ENCODE results near the gene PSEN2. TPM values are rescaled to one million over a fixed set of nuclear protein-coding genes. Genes with fewer than 3 reads are reported as not detected.

PSEN2 gene
- total RNA-seq, 1 donor from 2014 or later, result 26.5 TPM

DNA sequence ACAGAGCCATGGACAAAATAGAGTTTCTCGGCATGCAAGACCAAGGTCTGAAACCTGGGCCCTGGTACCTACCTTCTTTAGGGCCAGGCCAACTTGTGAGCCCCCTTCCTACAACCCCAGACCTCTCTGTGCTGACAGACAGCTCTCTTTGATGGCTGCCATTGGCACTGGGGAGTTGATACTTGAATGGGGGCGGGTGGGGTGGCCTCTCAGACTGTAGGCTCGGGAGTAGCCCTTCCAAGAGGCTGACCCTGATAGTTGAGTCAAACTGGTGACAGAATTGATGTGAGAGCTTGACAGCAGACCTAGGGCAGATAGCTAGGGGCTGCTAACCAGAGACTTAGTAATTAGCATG is 44.7 kb upstream of the PSEN2 start:
- peaks cover 3 to 8% of the 10 kb centered on the region in 2 donors for H3K4me1 ChIP-seq
- intact Hi-C loops (cut with DNase I), result loop anchor here (2.0 to 5.0 kb wide), 2 partner anchors 87 to 278 kb away; partner anchors contain the start of genes ITPKB and STUM
- no peaks in the 10 kb centered on the region for H3K36me3 ChIP-seq
- DNase-seq (ENCODE audit: low spot score in 2 of 2), result no peak
- TF ChIP-seq, protein P1, sequence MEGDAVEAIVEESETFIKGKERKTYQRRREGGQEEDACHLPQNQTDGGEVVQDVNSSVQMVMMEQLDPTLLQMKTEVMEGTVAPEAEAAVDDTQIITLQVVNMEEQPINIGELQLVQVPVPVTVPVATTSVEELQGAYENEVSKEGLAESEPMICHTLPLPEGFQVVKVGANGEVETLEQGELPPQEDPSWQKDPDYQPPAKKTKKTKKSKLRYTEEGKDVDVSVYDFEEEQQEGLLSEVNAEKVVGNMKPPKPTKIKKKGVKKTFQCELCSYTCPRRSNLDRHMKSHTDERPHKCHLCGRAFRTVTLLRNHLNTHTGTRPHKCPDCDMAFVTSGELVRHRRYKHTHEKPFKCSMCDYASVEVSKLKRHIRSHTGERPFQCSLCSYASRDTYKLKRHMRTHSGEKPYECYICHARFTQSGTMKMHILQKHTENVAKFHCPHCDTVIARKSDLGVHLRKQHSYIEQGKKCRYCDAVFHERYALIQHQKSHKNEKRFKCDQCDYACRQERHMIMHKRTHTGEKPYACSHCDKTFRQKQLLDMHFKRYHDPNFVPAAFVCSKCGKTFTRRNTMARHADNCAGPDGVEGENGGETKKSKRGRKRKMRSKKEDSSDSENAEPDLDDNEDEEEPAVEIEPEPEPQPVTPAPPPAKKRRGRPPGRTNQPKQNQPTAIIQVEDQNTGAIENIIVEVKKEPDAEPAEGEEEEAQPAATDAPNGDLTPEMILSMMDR (IDR thresholded peaks at IDR 0.05), result no peak
- H3K27me3 ChIP-seq, result no peaks in the 10 kb centered on the region
- H3K27ac ChIP-seq, result no peak overlapping the region
- H3K4me3 ChIP-seq, result no peak overlapping the region
- H3K9me3 ChIP-seq, result no peaks in the 10 kb centered on the region

DNA sequence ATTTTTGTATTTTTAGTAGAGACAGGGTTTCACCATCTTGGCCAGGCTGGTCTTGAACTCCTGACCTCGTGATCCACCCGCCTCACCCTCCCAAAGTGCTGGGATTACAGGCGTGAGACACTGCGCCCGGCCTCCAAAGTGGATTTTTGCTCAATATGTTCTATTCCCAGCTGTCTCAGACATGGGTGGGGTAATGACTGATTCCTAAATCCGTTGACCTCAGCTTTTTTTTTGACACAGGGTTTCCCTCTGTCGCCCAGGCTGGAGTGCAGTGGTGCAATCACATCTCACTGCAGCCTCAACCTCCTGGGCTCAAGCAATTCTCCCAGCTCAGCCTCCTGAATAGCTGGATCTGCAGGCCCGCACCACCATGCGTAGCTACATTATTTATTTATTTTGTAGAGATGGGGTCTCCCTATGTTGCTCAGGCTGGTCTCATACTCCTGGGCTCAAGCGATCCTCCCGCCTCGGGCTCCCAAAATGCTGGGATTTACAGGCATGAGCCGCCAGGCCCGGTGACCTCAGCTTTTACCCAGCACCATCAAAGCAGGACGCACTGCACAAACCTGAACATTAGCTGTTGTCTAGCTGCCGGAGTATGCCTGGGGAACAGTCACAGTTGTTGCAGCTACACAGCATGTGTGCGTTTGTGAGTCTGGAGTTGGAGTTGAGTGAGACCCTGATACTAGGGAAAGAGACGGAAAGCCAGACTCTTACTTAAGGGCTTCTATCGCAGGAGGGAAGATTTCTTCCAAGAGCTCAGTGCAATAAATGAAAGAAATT is 43.7 kb upstream of the PSEN2 start:
- TF ChIP-seq, protein P1 (IDR thresholded peaks at IDR 0.05), result no peak
- intact Hi-C loops (cut with DNase I), result loop anchor here (2.0 to 5.0 kb wide), 2 partner anchors 88 to 279 kb away; partner anchors contain the start of genes ITPKB and STUM
- Histone ChIP-seq H3K9me3 (no peaks in the 10 kb centered on the region), H3K27me3 (no peaks in the 10 kb centered on the region), H3K27ac (peak overlapping the region; percentile 55 to 64), H3K4me3 (no peak overlapping the region), H3K36me3 (no peaks in the 10 kb centered on the region), H3K4me1 (peaks cover under 1 to 5% of the 10 kb centered on the region in 2 donors)
- DNase-seq (ENCODE audit: low spot score in 2 of 2), result no peak

DNA sequence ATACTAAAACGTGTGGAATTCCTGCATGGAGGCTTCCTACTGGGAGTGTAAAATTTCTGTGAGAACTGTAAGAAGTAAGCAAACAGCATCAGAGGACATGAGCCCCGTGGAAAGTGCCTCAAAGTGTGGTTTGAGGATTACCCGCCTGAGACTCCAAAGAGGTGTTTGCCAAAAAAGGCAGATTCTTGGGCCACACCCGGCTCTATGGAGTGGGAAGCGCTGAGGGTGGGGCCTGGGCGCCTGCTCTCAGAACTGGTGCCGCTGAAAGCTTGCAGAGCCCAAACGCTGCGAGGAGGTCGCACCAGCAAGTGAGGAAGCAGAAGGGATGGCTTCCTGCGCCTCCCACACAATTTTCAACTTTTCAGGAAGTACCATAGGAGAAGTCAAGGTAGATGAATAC is 43.0 kb upstream of the PSEN2 start:
- H3K36me3 ChIP-seq, result no peaks in the 10 kb centered on the region
- DNase-seq (ENCODE audit: low spot score in 2 of 2), result no peak
- no peaks in the 10 kb centered on the region for H3K4me1 ChIP-seq
- H3K27ac ChIP-seq, result peak overlapping the region; percentile 55 to 64
- intact Hi-C loops (cut with DNase I), result loop anchor here (2.0 to 5.0 kb wide), 2 partner anchors 89 to 280 kb away; partner anchors contain the start of genes ITPKB and STUM
- H3K9me3 ChIP-seq, result no peaks in the 10 kb centered on the region
- TF ChIP-seq, protein P1 (IDR thresholded peaks at IDR 0.05), result no peak
- H3K27me3 ChIP-seq, result no peaks in the 10 kb centered on the region
- peak overlapping the region in 1 of 2 donors; percentile 33 for H3K4me3 ChIP-seq

DNA sequence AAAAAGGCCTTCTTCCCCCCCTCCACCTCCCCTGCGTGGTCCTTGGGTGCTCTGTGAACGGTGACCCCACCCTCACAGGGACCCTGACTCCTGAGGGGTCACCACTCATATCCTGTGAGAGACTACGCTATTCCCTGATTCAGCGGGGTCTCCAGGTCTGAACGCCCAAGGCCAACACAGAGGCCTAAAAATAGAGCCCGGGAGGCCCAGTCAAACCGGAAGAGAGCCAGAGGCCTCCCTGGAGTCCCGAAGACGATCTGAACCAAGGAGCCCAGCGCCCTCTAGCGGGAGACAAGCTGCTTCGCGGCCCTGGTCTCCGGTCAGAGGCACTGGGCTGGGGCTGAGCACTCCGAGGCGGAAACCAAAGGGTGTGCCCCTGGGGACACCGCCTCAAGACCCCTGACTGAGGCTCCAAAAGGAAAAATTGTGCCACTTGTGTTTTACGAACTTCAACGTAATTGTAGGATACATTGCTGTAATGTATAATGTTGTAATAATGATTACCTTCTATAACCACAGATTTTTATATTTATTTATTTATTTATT is 42.4 kb upstream of the PSEN2 start:
- Histone ChIP-seq H3K27ac (peak overlapping the region; percentile 55 to 64), H3K4me1 (no peaks in the 10 kb centered on the region), H3K27me3 (no peaks in the 10 kb centered on the region), H3K4me3 (peak overlapping the region in 1 of 2 donors; percentile 33), H3K9me3 (no peaks in the 10 kb centered on the region), H3K36me3 (no peaks in the 10 kb centered on the region)
- peak; percentile 71 to 98 for DNase-seq (ENCODE audit: low spot score in 2 of 2)
- TF ChIP-seq, protein P1 (IDR thresholded peaks at IDR 0.05), result peak; percentile 93 to 97 (median 93)
- intact Hi-C loops (cut with DNase I), result loop anchor here (1.0 to 5.0 kb wide), 3 partner anchors 89 to 281 kb away; partner anchors contain the start of genes ITPKB and STUM

DNA sequence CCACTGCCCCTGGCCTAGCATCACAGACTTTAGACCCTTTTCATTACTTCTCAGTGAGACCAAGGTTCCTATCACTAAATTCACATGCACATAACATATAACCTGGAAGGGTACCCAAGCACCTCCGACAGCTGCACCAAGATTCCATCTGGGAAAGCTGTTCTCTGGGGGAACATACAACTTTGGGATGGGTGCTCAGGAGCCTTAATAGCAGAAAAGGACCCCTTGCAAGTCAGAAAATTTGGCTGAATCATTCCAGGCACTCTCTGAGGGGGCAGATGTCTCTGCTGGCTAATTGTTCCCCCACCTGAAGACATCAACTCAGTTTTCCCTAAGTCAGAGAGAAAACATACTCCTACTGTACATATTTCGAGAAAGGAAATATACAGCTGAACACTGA is 41.3 kb upstream of the PSEN2 start:
- TF ChIP-seq, protein P1 (IDR thresholded peaks at IDR 0.05), result no peak
- Histone ChIP-seq H3K27me3 (no peaks in the 10 kb centered on the region), H3K4me1 (no peaks in the 10 kb centered on the region), H3K36me3 (no peaks in the 10 kb centered on the region), H3K9me3 (no peaks in the 10 kb centered on the region), H3K4me3 (no peak overlapping the region), H3K27ac (no peak overlapping the region)
- DNase-seq (ENCODE audit: low spot score in 2 of 2), result no peak
- intact Hi-C loops (cut with DNase I), result loop anchor here (5.0 kb wide), 1 partner anchor 282 kb away; the partner anchor contains the start of gene STUM
